Neuronal stem cell (in vitro differentiated cells): ENCODE measurements around the gene MPL.

Experiments
- DNase-seq: peaks from one replicate; pipeline ENCODE4 v3.0.0-alpha.2; 2013; ENCODE audit warnings: low spot score
- H2AFZ ChIP-seq: one replicate; pipeline ENCODE4 v1.6.1; 2013; ENCODE audit warnings: mild to moderate bottlenecking, low read length, inconsistent platforms
- H2AK5ac ChIP-seq: 2 replicates; pipeline ENCODE4 v1.6.1; 2013; ENCODE audit warnings: low read depth, mild to moderate bottlenecking, inconsistent platforms, low read length, moderate library complexity, mixed read lengths
- H2BK120ac ChIP-seq: 2 replicates; pipeline ENCODE4 v1.6.1; 2013; ENCODE audit warnings: low read depth, mild to moderate bottlenecking, inconsistent platforms, low read length, moderate library complexity, mixed read lengths
- H2BK12ac ChIP-seq: one replicate; pipeline ENCODE4 v1.6.1; 2013; ENCODE audit warnings: low read length, inconsistent platforms
- H2BK15ac ChIP-seq: 2 replicates; pipeline ENCODE4 v1.6.1; 2013; ENCODE audit warnings: mild to moderate bottlenecking, low read length, inconsistent platforms, mixed read lengths
- H2BK5ac ChIP-seq: one replicate; pipeline ENCODE4 v1.6.1; 2013; ENCODE audit warnings: inconsistent platforms, mild to moderate bottlenecking, low read length, moderate library complexity
- H3K14ac ChIP-seq: one replicate; pipeline ENCODE4 v1.6.1; 2013; ENCODE audit warnings: low read length, inconsistent platforms
- H3K18ac ChIP-seq: 2 replicates; pipeline ENCODE4 v1.6.1; 2013; ENCODE audit warnings: low read length, inconsistent platforms
- H3K23ac ChIP-seq: 2 replicates; pipeline ENCODE4 v1.6.1; 2013; ENCODE audit warnings: low read depth, mild to moderate bottlenecking, mixed read lengths, low read length, inconsistent platforms; ENCODE audit not compliant: poor library complexity
- H3K27ac ChIP-seq: replicated peaks from 3 replicates; pipeline ENCODE4 v1.5.1; 2013; ENCODE audit warnings: low read length, inconsistent platforms
- H3K27me3 ChIP-seq, 3 experiments: 2 replicates each; pipeline ENCODE4 v1.6.1; 2013; ENCODE audit warnings: low read length in 3 of 3, mild to moderate bottlenecking in 2 of 3, inconsistent platforms in 1 of 3, low read depth in 1 of 3, mixed read lengths in 1 of 3, moderate library complexity in 1 of 3; ENCODE audit not compliant: control insufficient read depth in 3 of 3, insufficient read depth in 3 of 3
- H3K36me3 ChIP-seq, 2 donors: replicated peaks in 1 of 2; 2 replicates each; pipeline ENCODE4 v1.6.1; 2013; ENCODE audit warnings: low read length in 2 of 2; ENCODE audit not compliant: control insufficient read depth in 2 of 2, insufficient read depth in 2 of 2
- H3K4ac ChIP-seq: 2 replicates; pipeline ENCODE4 v1.6.1; 2013; ENCODE audit warnings: inconsistent platforms, mild to moderate bottlenecking, low read length, moderate library complexity
- H3K4me1 ChIP-seq, 2 donors: 1 replicate in 1 of 2; 2 replicates in 1 of 2; pipeline ENCODE4 v1.6.1; 2013; ENCODE audit warnings: low read length in 2 of 2, low read depth in 1 of 2; ENCODE audit not compliant: control insufficient read depth in 2 of 2, insufficient read depth in 1 of 2
- H3K4me2 ChIP-seq: one replicate; pipeline ENCODE4 v1.6.1; 2013; ENCODE audit warnings: mild to moderate bottlenecking, low read length, inconsistent platforms; ENCODE audit not compliant: insufficient read depth, poor library complexity, severe bottlenecking
- H3K4me3 ChIP-seq, 2 donors: 2 replicates each; pipeline ENCODE4 v1.5.1; 2013; ENCODE audit warnings: low read length in 2 of 2, mild to moderate bottlenecking in 2 of 2, inconsistent platforms in 1 of 2, moderate library complexity in 1 of 2
- H3K79me1 ChIP-seq: one replicate; pipeline ENCODE4 v1.6.1; 2013; ENCODE audit warnings: low read depth, mild to moderate bottlenecking, inconsistent platforms, low read length, moderate library complexity
- H3K9ac ChIP-seq: one replicate; pipeline ENCODE4 v1.6.1; 2013; ENCODE audit warnings: mild to moderate bottlenecking, low read depth, low read length, inconsistent platforms; ENCODE audit not compliant: poor library complexity
- H3K9me3 ChIP-seq, 2 donors: replicated peaks in 1 of 2; 2 replicates each; pipeline versions ENCODE3 to v1.6.1; 2013; ENCODE audit warnings: low read length in 2 of 2, mild to moderate bottlenecking in 2 of 2, inconsistent platforms in 1 of 2, low read depth in 1 of 2, mixed read lengths in 1 of 2, moderate library complexity in 1 of 2; ENCODE audit not compliant: control insufficient read depth in 2 of 2, insufficient read depth in 1 of 2
- H4K8ac ChIP-seq: one replicate; pipeline ENCODE4 v1.6.1; 2013; ENCODE audit warnings: low read depth, mild to moderate bottlenecking, inconsistent platforms, low read length, moderate library complexity
- H4K91ac ChIP-seq: one replicate; pipeline ENCODE4 v1.6.1; 2013; ENCODE audit warnings: low read length, low read depth, mild to moderate bottlenecking, inconsistent platforms; ENCODE audit not compliant: poor library complexity
- WGBS, 2 donors: extraction: QIAGEN DNeasy Blood & Tissue Kit; methylation state at CpG; one replicate each; pipeline ENCODE4 v1.1.7; 2013; ENCODE audit warnings: missing lambda C conversion rate in 2 of 2, mixed read lengths in 1 of 2; ENCODE audit not compliant: insufficient read length in 2 of 2, insufficient replicate concordance in 1 of 2; ENCODE audit errors: extremely low coverage in 2 of 2; 5-methylcytosine and 5-hydroxymethylcytosine counted together

Gene MPL

GRCh38 chr1:43363935-43364525 is 26.4 kb downstream of the MPL start:
- H2BK12ac ChIP-seq, result no peak overlapping the region
- H3K27ac ChIP-seq, result no peak overlapping the region
- H3K23ac ChIP-seq, result no peak overlapping the region
- no peak overlapping the region for H3K4me2 ChIP-seq
- H3K4me1 ChIP-seq, result peaks cover 28 to 42% of the 10 kb centered on the region in 2 donors
- H3K79me1 ChIP-seq, result peaks cover 9% of the 10 kb centered on the region
- no CpG with 5 or more reads among the region's 5 CpGs for WGBS, 2 donors
- no peak overlapping the region for H3K14ac ChIP-seq
- no peak overlapping the region for H3K4ac ChIP-seq
- H3K36me3 ChIP-seq, result peaks cover 43 to 63% of the 10 kb centered on the region in 2 donors
- no peak overlapping the region for H2BK120ac ChIP-seq
- H2AFZ ChIP-seq, result no peak overlapping the region
- H3K27me3 ChIP-seq, result no peaks in the 10 kb centered on the region
- H3K18ac ChIP-seq, result no peak overlapping the region
- H3K9ac ChIP-seq, result no peak overlapping the region
- H3K4me3 ChIP-seq, result no peak overlapping the region
- H3K9me3 ChIP-seq, result no peaks in the 10 kb centered on the region
- H2BK15ac ChIP-seq, result no peak overlapping the region
- H4K91ac ChIP-seq, result no peak overlapping the region
- no peak overlapping the region for H2AK5ac ChIP-seq
- no peak overlapping the region for H2BK5ac ChIP-seq
- no peak overlapping the region for H4K8ac ChIP-seq
- DNase-seq, result no peak

- no peak overlapping the region for H3K14ac ChIP-seq
- peaks cover 4% of the 10 kb centered on the region for H3K79me1 ChIP-seq
- H3K27ac ChIP-seq, result no peak overlapping the region
- H2AFZ ChIP-seq, result no peak overlapping the region
- H3K36me3 ChIP-seq, result peaks cover 34 to 48% of the 10 kb centered on the region in 2 donors
- no peak overlapping the region for H3K4ac ChIP-seq
- WGBS, 2 donors, result no CpG with 5 or more reads among the region's 2 CpGs
- H2AK5ac ChIP-seq, result peak overlapping the region; percentile 47
- no peak for DNase-seq
- no peak overlapping the region for H2BK5ac ChIP-seq
- H4K91ac ChIP-seq, result no peak overlapping the region
- H2BK15ac ChIP-seq, result no peak overlapping the region
- no peak overlapping the region for H3K4me2 ChIP-seq
- peak overlapping the region; percentile 23 for H3K23ac ChIP-seq
- peak overlapping the region; percentile 14 for H3K18ac ChIP-seq
- no peak overlapping the region for H4K8ac ChIP-seq
- H3K9ac ChIP-seq, result no peak overlapping the region
- H3K27me3 ChIP-seq, result no peaks in the 10 kb centered on the region
- no peaks in the 10 kb centered on the region for H3K9me3 ChIP-seq
- H2BK120ac ChIP-seq, result no peak overlapping the region
- H3K4me1 ChIP-seq, result peaks cover 19 to 35% of the 10 kb centered on the region in 2 donors
- no peak overlapping the region for H3K4me3 ChIP-seq
- no peak overlapping the region for H2BK12ac ChIP-seq
These were observed 28.1 kb downstream of the MPL start for GRCh38 chr1:43365678-43366077.

GRCh38 chr1:43366179-43366578 is 28.6 kb downstream of the MPL start:
- no peak overlapping the region for H3K4me2 ChIP-seq
- H3K79me1 ChIP-seq, result peaks cover 4% of the 10 kb centered on the region
- H3K27me3 ChIP-seq, result no peaks in the 10 kb centered on the region
- H3K14ac ChIP-seq, result no peak overlapping the region
- H3K4me3 ChIP-seq, result no peak overlapping the region
- no peak overlapping the region for H3K4ac ChIP-seq
- peaks cover 29 to 43% of the 10 kb centered on the region in 2 donors for H3K36me3 ChIP-seq
- peaks cover 14 to 30% of the 10 kb centered on the region in 2 donors for H3K4me1 ChIP-seq
- peak overlapping the region; percentile 21 for H3K18ac ChIP-seq
- H2BK15ac ChIP-seq, result no peak overlapping the region
- WGBS, 2 donors, result no CpG with 5 or more reads among the region's 11 CpGs
- H3K27ac ChIP-seq, result no peak overlapping the region
- no peak overlapping the region for H2AFZ ChIP-seq
- DNase-seq, result no peak
- no peak overlapping the region for H2BK5ac ChIP-seq
- H3K23ac ChIP-seq, result no peak overlapping the region
- H2BK120ac ChIP-seq, result no peak overlapping the region
- no peak overlapping the region for H2BK12ac ChIP-seq
- H2AK5ac ChIP-seq, result peak overlapping the region; percentile 47
- H3K9me3 ChIP-seq, result no peaks in the 10 kb centered on the region
- no peak overlapping the region for H3K9ac ChIP-seq
- no peak overlapping the region for H4K91ac ChIP-seq
- H4K8ac ChIP-seq, result no peak overlapping the region

GRCh38 chr1:43366601-43367025 is 29.0 kb downstream of the MPL start:
- Histone ChIP-seq H3K27ac (no peak overlapping the region), H2AK5ac (peak overlapping the region; percentile 90), H3K27me3 (no peaks in the 10 kb centered on the region), H4K91ac (no peak overlapping the region), H3K4ac (no peak overlapping the region), H3K79me1 (peaks cover 4% of the 10 kb centered on the region), H3K18ac (peak overlapping the region; percentile 84), H2AFZ (no peak overlapping the region), H3K23ac (peak overlapping the region; percentile 94), H3K9me3 (no peaks in the 10 kb centered on the region), H3K4me1 (peaks cover 11 to 29% of the 10 kb centered on the region in 2 donors), H2BK12ac (peak overlapping the region; percentile 99), H3K14ac (no peak overlapping the region), H3K4me2 (peak overlapping the region; percentile 77), H3K36me3 (peaks cover 25 to 39% of the 10 kb centered on the region in 2 donors), H2BK5ac (no peak overlapping the region), H4K8ac (no peak overlapping the region), H3K9ac (peak overlapping the region; percentile 93), H2BK120ac (no peak overlapping the region), H3K4me3 (peak overlapping the region; percentile 77 to 79), H2BK15ac (peak overlapping the region; percentile 76)
- DNase-seq, result no peak
- WGBS, 2 donors, result no CpG with 5 or more reads among the region's 5 CpGs
